ENCODE results near the gene SEPTIN5. TPM values are rescaled to one million over a fixed set of nuclear protein-coding genes. Genes with fewer than 3 reads are reported as not detected.

SEPTIN5 gene
- total and polyA plus RNA-seq, 9 of the 15 experiments (the other 6 are each of a cell fraction or from before 2014, with no cell fraction given) = 0.03 to 195 (median 119) TPM

DNA sequence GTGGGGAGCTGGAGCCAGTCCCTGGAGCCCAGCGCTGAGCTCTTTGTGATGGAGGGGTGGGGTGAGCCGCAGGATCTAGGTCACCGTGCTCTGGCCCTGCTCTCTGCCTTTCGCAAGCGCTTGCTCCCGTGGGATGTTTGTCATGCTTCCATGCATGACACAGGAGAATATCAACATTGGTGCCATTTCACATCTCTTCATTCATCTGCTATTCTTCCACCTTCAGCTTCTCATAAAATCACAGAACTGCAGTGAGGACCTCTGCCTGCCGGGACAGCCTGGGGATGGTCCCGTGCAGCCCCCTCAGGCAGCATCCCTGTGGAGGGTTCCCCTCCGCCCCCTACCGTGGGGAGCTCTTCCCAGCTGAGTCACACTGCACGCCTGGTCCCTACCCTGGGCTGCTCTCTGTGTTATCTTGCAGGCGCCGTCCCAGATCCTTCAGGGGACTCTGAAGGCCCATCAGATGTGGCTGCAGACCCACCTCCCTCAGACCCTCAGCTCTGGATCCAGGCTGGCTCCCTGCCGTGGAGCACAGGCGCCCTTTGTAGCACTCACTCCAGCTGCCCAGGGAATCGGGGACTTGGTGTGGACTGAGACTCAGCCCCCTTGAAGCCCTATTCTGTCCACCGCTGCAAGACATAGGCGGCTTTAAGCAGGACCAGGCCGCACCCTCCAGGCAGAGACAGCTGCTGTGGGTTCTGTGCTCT, 5.1 kb upstream of the SEPTIN5 start (continued):
- TF ChIP-seq, protein P1, sequence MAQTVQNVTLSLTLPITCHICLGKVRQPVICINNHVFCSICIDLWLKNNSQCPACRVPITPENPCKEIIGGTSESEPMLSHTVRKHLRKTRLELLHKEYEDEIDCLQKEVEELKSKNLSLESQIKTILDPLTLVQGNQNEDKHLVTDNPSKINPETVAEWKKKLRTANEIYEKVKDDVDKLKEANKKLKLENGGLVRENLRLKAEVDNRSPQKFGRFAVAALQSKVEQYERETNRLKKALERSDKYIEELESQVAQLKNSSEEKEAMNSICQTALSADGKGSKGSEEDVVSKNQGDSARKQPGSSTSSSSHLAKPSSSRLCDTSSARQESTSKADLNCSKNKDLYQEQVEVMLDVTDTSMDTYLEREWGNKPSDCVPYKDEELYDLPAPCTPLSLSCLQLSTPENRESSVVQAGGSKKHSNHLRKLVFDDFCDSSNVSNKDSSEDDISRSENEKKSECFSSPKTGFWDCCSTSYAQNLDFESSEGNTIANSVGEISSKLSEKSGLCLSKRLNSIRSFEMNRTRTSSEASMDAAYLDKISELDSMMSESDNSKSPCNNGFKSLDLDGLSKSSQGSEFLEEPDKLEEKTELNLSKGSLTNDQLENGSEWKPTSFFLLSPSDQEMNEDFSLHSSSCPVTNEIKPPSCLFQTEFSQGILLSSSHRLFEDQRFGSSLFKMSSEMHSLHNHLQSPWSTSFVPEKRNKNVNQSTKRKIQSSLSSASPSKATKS (CRISPR knock-in tag; IDR thresholded peaks at IDR 0.05) = no peak
- TF ChIP-seq CEBPB (tag; IDR thresholded peaks at IDR 0.05) (peak; percentile 86), DACH1 (IDR thresholded peaks at IDR 0.05; ENCODE audit: partially characterized antibody) (peak; percentile 22), ZNF133 (CRISPR knock-in tag; IDR thresholded peaks at IDR 0.05) (no peak), TFAM (CRISPR knock-in tag; conservative IDR thresholded peaks at IDR 0.05) (no peak), NR4A1 (CRISPR knock-in tag; IDR thresholded peaks at IDR 0.05) (0 out of 2 replicates have a peak, but pooled peaks have one; percentile 21), NR4A1 (tag; IDR thresholded peaks at IDR 0.05) (no peak), RCOR1 (IDR thresholded peaks at IDR 0.05; ENCODE audit: borderline replicate concordance in 1 of 2, low read depth in 2 of 2, low read length in 2 of 2) (peak in 1 of 2 experiments; percentile 31; a peak in 1 of 4 replicates), HNRNPL (IDR thresholded peaks at IDR 0.05; ENCODE audit: low read depth, low read length) (no peak), HDAC2 (IDR thresholded peaks at IDR 0.05) (0 out of 2 replicates have a peak, but pooled peaks have one; percentile 53), IFI16 (CRISPR knock-in tag; IDR thresholded peaks at IDR 0.05) (no peak), EGR1 (conservative IDR thresholded peaks at IDR 0.05) (peak; percentile 38; the same call in 1 of the 2 replicates), HDAC1 (IDR thresholded peaks at IDR 0.05) (0 out of 4 replicates have a peak, but pooled peaks of 1 of the 2 experiments have one; percentile 14)
- TF ChIP-seq, protein P2, sequence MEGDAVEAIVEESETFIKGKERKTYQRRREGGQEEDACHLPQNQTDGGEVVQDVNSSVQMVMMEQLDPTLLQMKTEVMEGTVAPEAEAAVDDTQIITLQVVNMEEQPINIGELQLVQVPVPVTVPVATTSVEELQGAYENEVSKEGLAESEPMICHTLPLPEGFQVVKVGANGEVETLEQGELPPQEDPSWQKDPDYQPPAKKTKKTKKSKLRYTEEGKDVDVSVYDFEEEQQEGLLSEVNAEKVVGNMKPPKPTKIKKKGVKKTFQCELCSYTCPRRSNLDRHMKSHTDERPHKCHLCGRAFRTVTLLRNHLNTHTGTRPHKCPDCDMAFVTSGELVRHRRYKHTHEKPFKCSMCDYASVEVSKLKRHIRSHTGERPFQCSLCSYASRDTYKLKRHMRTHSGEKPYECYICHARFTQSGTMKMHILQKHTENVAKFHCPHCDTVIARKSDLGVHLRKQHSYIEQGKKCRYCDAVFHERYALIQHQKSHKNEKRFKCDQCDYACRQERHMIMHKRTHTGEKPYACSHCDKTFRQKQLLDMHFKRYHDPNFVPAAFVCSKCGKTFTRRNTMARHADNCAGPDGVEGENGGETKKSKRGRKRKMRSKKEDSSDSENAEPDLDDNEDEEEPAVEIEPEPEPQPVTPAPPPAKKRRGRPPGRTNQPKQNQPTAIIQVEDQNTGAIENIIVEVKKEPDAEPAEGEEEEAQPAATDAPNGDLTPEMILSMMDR (IDR thresholded peaks at IDR 0.05 in 2 of 3, conservative IDR thresholded peaks at IDR 0.05 in 1 of 3; ENCODE audit: insufficient read depth in 2 of 3, low read depth in 1 of 3, low read length in 3 of 3) = 0 out of 6 replicates have a peak, but pooled peaks of 1 of the 3 experiments have one; percentile 25
- TF ChIP-seq, protein P3, sequence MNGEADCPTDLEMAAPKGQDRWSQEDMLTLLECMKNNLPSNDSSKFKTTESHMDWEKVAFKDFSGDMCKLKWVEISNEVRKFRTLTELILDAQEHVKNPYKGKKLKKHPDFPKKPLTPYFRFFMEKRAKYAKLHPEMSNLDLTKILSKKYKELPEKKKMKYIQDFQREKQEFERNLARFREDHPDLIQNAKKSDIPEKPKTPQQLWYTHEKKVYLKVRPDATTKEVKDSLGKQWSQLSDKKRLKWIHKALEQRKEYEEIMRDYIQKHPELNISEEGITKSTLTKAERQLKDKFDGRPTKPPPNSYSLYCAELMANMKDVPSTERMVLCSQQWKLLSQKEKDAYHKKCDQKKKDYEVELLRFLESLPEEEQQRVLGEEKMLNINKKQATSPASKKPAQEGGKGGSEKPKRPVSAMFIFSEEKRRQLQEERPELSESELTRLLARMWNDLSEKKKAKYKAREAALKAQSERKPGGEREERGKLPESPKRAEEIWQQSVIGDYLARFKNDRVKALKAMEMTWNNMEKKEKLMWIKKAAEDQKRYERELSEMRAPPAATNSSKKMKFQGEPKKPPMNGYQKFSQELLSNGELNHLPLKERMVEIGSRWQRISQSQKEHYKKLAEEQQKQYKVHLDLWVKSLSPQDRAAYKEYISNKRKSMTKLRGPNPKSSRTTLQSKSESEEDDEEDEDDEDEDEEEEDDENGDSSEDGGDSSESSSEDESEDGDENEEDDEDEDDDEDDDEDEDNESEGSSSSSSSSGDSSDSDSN (IDR thresholded peaks at IDR 0.05; ENCODE audit: borderline replicate concordance in 1 of 2, low read depth in 2 of 2, low read length in 2 of 2) = peak in 1 of 2 experiments; percentile 59; a peak in 1 of 4 replicates
- TF ChIP-seq, protein P4, sequence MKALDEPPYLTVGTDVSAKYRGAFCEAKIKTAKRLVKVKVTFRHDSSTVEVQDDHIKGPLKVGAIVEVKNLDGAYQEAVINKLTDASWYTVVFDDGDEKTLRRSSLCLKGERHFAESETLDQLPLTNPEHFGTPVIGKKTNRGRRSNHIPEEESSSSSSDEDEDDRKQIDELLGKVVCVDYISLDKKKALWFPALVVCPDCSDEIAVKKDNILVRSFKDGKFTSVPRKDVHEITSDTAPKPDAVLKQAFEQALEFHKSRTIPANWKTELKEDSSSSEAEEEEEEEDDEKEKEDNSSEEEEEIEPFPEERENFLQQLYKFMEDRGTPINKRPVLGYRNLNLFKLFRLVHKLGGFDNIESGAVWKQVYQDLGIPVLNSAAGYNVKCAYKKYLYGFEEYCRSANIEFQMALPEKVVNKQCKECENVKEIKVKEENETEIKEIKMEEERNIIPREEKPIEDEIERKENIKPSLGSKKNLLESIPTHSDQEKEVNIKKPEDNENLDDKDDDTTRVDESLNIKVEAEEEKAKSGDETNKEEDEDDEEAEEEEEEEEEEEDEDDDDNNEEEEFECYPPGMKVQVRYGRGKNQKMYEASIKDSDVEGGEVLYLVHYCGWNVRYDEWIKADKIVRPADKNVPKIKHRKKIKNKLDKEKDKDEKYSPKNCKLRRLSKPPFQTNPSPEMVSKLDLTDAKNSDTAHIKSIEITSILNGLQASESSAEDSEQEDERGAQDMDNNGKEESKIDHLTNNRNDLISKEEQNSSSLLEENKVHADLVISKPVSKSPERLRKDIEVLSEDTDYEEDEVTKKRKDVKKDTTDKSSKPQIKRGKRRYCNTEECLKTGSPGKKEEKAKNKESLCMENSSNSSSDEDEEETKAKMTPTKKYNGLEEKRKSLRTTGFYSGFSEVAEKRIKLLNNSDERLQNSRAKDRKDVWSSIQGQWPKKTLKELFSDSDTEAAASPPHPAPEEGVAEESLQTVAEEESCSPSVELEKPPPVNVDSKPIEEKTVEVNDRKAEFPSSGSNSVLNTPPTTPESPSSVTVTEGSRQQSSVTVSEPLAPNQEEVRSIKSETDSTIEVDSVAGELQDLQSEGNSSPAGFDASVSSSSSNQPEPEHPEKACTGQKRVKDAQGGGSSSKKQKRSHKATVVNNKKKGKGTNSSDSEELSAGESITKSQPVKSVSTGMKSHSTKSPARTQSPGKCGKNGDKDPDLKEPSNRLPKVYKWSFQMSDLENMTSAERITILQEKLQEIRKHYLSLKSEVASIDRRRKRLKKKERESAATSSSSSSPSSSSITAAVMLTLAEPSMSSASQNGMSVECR (CRISPR knock-in tag; IDR thresholded peaks at IDR 0.05) = no peak
